HG03354 (cell line): ENCODE results near the gene AMZ1.
A peak's percentile ranks its signal among the peaks of the same experiment; 100 is the strongest.
"Not testable (repeated sequence)": the region's sequence is repeated elsewhere in the genome, so short reads cannot be mapped to it uniquely, and the experiment has no call there.

ENCODE experiments used
- ATAC-seq: cut with Tn5 transposase; IDR thresholded peaks from one replicate; pipeline ENCODE4 v1.9.1; 2021; ENCODE audit warnings: mild to moderate bottlenecking; ENCODE audit not compliant: unreplicated experiment, poor library complexity, severe bottlenecking

The AMZ1 gene

GRCh38 chr7:2688409-2689342, 674 bp downstream of the AMZ1 start:
- peak; percentile 88 for ATAC-seq

DNA sequence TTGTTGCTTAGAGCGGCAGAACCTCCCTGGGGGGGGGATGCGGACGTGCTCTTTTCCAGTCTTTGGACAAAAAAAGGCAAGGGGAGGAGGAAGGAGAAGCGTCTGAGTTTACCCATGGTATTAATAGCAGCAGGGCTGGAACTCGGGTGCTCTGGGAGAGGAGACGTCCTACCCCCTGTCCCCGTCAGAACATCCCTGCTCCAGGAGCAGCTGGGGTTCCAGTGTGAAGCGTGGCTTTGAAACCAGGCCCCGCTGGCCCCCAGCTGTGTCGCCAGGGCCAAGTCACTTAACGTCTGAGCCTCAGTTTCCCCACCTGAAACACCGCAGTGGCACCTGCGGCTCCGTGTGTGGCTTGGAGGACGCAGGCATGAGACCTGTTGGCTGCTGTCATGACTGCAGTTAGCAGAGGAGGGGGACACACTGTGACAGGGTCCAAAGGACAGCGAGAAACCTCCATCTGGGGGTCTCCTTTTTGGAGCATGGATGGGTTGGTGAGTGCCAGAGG, 1.4 kb downstream of the AMZ1 start:
- ATAC-seq, result no peak

- no peak for ATAC-seq
Observed at GRCh38 chr7:2689951-2690705, 2.1 kb downstream of the AMZ1 start.

DNA sequence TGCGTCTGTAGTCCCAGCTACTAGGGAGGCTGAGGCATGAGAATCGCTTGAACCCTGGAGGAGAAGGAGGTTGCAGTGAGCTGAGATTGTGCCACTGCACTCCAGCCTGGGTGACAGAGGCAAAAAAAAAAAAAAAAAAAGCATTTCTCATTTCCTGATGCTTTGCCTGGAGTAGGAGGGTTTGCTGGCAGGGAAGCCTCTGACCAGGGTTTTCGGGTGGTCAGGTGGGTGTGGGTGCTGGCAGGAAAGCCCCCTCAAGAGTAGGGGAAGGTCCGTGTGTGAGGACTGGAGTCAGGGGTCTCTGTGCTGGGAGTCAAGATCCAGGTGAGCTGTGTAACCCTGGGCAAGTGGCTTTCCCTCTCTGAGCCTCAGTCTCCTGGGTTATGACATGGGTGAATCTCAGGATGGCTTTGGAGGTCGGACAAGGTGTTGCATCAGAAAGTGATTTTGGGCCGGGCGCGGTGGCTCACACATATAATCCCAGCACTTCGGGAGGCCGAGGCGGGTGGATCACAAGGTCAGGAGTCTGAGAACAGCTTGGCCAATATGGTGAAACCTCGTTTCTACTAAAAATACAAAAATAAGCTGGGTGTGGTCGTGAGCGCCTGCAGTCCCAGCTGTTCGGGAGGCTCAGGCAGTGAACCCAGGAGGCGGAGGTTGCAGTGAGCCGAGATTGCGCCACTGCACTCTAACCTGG, 3.2 kb downstream of the AMZ1 start:
- ATAC-seq, result no peak

GRCh38 chr7:2691932-2692439, 4.0 kb downstream of the AMZ1 start:
- ATAC-seq, result not testable (repeated sequence)

DNA sequence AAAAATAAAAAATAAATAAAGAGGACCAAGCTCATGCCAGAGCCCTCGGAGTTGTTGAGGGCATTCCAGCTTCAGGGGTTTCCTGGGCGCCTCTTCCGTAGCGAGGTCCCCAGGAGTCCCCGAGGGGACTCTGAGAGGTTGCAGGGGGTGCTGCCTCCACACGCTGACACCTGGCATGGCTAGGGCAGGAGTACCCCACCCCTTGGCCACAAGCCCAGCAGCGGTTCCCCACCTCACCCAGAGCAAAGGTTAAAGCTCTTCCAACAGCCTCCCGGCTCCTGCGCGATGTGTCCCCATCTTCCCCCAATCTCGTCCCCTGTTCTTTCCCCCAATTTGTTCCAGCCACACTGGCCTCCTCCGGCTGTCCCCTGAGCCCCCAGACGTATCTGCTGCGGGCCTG, 4.5 kb downstream of the AMZ1 start:
- ATAC-seq, result no peak

DNA sequence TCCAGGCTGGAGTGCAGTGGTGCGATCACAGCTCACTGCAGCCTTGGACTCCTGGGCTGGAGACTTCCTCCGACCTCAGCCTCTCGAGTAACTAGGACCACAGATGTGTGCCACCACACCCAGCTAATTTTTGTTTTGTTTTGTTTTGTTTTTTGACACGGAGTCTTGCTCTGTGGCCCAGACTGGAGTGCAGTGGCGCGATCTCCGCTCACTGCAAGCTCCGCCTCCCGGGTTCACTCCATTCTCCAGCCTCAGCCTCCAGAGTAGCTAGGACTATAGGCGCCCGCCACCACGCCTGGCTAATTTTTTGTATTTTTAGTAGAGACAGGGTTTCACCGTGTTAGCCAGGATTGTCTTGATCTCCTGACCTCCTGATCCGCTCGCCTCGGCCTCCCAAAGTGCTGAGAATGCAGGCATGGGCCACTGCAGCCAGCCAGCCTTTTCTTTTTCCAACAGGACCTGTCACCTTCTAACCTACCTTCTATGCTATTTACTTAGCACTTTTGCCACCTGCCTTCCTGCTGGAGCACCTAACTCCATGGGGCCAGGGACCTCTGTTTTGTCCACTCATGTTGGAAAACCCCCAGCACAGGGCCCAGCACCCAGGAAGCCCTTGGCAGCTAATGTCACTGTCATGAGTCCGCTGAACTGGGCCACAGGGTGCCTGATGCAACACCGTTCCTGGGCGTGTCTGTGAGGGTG, 5.6 kb downstream of the AMZ1 start:
- ATAC-seq, result not testable (repeated sequence)

DNA sequence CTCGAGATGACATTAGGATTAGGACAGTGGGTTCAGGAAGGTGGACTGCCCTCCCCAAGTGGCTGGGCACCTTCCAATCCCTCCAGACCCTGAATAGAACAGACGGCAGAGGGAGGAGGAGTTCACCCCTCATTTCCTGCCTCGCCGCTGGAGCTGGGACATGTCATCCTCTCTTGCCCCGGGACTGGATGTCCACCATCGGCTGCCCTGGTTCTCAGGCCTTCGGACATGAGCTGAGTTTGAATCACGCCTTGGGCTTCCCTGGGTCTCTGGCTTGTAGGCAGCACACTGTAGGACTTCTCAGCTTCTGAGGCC, 6.1 kb downstream of the AMZ1 start:
- ATAC-seq, result not testable (repeated sequence)

- ATAC-seq, result peak; percentile 93
Observed at GRCh38 chr7:2698581-2699288, 10.7 kb downstream of the AMZ1 start.

DNA sequence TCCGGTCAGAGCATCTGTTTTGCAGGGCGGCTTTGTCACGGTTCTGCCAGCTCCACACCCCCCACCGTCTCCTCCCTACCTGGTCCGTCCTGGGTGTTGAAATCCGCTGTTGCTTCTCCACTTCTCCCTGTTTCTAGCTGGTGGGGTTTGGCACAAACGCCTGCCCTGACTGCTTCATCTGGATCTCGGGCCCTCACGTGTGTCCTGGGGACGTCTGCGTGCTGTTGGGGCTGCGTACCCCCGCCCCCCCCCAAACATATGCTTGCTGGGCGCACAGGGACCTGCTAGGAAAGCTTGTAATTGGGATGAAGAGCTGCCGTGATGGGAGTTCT, 11.3 kb downstream of the AMZ1 start:
- ATAC-seq, result no peak

GRCh38 chr7:2700141-2700850, 12.3 kb downstream of the AMZ1 start:
- no peak for ATAC-seq

- ATAC-seq, result no peak
Observed at GRCh38 chr7:2701424-2701823, 13.4 kb downstream of the AMZ1 start.

DNA sequence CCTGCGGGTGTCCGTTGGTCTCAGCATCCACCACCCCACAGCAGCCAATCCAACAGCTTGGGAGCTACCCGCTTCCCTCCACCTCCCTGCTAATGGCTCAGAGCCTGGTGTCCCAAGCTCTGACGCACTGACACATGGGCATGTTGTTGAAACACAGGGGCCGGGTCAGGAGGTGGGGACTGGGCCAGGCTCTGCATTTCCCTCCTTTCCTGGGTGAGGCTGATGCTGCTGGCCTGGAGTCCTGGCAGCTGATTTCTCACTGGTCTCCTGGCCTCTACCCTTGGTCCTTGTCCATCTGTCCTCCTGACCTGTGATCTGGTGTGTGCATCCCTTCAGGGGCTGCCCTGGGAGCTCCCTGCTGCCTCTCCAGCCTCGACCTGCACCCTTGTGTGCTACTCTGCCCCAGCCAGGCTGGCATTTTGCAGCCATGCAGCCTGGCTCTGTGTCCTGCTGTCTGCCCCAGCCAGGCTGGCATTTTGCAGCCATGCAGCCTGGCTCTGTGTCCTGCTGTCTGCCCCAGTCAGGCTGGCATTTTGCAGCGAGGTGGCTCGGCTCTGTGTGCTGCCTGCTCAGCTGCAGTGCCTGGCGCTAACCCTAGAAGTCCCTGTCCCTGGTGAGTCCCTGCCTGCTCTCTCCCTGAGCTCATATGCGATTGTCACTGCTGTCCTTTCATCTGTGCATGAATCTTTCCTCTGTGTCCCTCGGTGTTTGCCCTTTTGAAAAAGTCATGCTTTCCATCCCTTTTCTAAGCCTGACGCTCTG, 14.0 kb downstream of the AMZ1 start:
- ATAC-seq, result no peak

DNA sequence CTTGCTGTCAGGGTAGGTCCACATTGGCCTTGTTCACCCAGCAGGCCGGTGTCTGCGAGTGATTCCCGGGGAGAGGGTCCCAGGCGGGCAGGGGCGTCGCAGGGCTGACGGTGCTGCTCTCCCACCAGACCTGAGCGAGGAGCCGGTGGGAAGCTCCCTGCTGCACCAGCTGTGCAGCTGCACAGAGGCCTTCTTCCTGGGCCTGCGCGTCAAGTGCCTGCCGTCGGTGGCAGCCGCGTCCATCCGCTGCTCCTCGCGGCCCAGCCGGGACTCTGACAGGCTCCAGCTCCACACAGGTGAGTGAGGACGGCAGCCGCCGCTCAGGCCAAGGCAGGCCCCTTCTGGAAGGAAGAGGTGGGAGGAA, 14.6 kb downstream of the AMZ1 start:
- no peak for ATAC-seq

DNA sequence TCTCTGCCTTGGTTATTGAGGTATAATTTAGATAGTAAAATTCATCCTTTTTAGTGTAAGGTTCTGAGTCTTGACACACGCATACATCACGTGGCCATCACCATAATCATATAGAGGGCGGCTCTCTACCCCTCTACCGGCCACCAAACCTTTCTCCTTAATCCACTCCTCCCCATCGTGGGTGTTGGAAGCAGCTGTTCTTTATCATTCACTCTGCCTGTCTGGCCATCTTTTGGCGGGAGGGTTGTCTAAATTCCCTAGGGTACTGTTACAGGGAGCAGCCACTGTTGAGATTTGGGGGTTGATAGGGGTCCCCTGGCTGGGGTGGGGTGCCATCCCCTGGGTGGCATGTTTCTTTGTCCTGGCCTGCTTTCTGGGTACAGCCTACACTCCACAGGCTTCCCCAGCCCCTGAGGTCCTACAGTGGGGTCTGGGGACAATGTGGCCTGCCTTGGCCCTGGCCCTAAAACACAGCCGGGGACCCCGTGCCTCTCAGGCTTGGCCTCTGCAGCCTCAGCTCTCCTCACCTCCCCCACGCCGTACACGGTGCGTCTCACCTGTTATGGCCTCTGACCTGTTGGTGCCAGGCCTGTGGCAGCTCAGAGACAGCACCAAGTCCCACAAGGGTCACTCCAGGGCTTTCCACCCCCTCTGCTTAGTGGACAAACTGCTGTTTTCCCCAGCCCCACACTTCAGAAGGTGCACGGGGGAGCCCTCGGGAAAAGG, 17.5 kb downstream of the AMZ1 start:
- ATAC-seq, result no peak

- no peak for ATAC-seq
Observed at GRCh38 chr7:2706685-2707126, 18.7 kb downstream of the AMZ1 start.

DNA sequence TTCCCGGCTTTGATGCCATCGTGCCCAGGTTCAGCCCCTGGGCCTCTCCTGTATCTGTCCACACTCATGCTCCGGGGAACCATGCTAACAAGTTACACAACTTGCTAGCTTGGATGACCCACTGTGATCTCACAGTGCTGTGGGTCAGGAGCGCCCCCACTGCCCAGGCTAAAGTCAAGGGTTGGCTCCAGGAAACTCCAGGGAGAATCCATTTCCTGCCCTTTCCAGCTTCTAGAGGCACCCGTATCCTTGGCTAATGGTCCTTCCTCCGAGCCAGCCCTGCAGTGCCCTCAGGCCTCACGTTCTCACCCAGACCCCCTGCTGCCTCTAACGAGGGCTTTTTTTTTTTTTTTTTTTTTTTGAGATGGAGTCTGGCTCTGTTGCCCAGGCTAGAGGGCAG, 19.5 kb downstream of the AMZ1 start:
- no peak for ATAC-seq
